Body of pancreas (tissue), 4 donors: ENCODE data around the gene IKZF2. TPM values are rescaled to one million over a fixed set of nuclear protein-coding genes. Genes with fewer than 3 reads are reported as not detected.

Experiments
- ATAC-seq: fragments of 150-250 bp; one replicate; pipeline ENCODE4 v1.9.1; 2016
- DNase-seq, 4 donors: peaks; one replicate each; pipeline ENCODE4 v3.0.0-alpha.2; 2019
- H3K27ac ChIP-seq, 4 donors: fragments of 200-600 bp; sonication (generic); 1 replicate in 3 of 4; 2 replicates in 1 of 4; pipeline versions ENCODE4 v1.5.1 to v1.6.1; 2016 to 2019; ENCODE audit warnings: mild to moderate bottlenecking in 1 of 4, mixed read lengths in 1 of 4, moderate library complexity in 1 of 4
- H3K27me3 ChIP-seq, 2 donors: fragments of 200-600 bp; sonication (generic); one replicate each; pipeline ENCODE4 v1.6.0; 2016; ENCODE audit warnings: mild to moderate bottlenecking in 1 of 2
- H3K36me3 ChIP-seq, 2 donors: fragments of 200-600 bp; sonication (generic); replicated peaks in 1 of 2; 2 replicates each; pipeline ENCODE4 v1.5.1; 2016; ENCODE audit warnings: low read depth in 2 of 2; ENCODE audit not compliant: insufficient read depth in 1 of 2
- H3K4me1 ChIP-seq: fragments of 200-600 bp; sonication (generic); one replicate; pipeline ENCODE4 v1.6.0; 2016
- H3K4me3 ChIP-seq, 2 donors: fragments of 200-600 bp; sonication (generic); 1 replicate in 1 of 2; 2 replicates in 1 of 2; pipeline ENCODE4 v1.5.1; 2016 to 2019
- H3K9me3 ChIP-seq, 3 donors: fragments of 200-600 bp; sonication (generic); 1 replicate in 2 of 3; 2 replicates in 1 of 3; pipeline ENCODE4 v1.5.1; 2016
- CTCF ChIP-seq, 7 experiments: fragments of 450-650 bp in 4 of 7; fragments of 200-600 bp in 3 of 7; sonication (generic) in 3 of 7; IDR thresholded peaks; one replicate each; pipeline ENCODE4 v1.5.1; 2016 to 2019; ENCODE audit warnings: antibody characterized with exemption in 7 of 7
- POLR2A ChIP-seq, 3 donors: fragments of 450-650 bp; IDR thresholded peaks; one replicate each; pipeline ENCODE4 v1.6.1; 2016; ENCODE audit warnings: antibody characterized with exemption in 3 of 3, mild to moderate bottlenecking in 2 of 3
- WGBS, 2 donors: methylation state at CpG; one replicate each; pipeline ENCODE4 v1.1.5; 2017; 5-methylcytosine and 5-hydroxymethylcytosine counted together
- intact Hi-C: fragments of 100-400 bp; cut with DNase I; formaldehyde crosslinking; loops from one replicate; pipeline ENCODE4 v1.15.1; 2023
- total RNA-seq, 2 donors: library from RNA; depleted of rRNA; stranded (reverse); fragments of >200 nt; gene quantifications; one replicate each; pipeline ENCODE4 v1.1.0, GENCODE V29; 2016

IKZF2 gene
- total RNA-seq, 2 donors from 2014 or later, result 1.3 to 3.9 TPM

- WGBS, 2 donors, result 90 to 95% methylated on average over 5 of the region's 5 CpGs
- no peaks in the 10 kb centered on the region for H3K27me3 ChIP-seq
- H3K9me3 ChIP-seq, result no peaks in the 10 kb centered on the region
- no peak overlapping the region for H3K27ac ChIP-seq
- intact Hi-C loops, result no loop called here
- TF ChIP-seq CTCF (IDR thresholded peaks at IDR 0.05) (no peak), POLR2A (IDR thresholded peaks at IDR 0.05) (no peak)
- no peak overlapping the region for H3K4me3 ChIP-seq
- no peaks in the 10 kb centered on the region for H3K4me1 ChIP-seq
- no peak for ATAC-seq
- no peaks in the 10 kb centered on the region for H3K36me3 ChIP-seq
- no peak for DNase-seq
These were observed 147.1 kb downstream of the IKZF2 start for GRCh38 chr2:213004197-213004821.

GRCh38 chr2:213002383-213002782, 149.0 kb downstream of the IKZF2 start:
- no peak for DNase-seq
- no peaks in the 10 kb centered on the region for H3K27me3 ChIP-seq
- no peak overlapping the region for H3K4me3 ChIP-seq
- no peaks in the 10 kb centered on the region for H3K36me3 ChIP-seq
- no peak for ATAC-seq
- no peak for TF ChIP-seq POLR2A (IDR thresholded peaks at IDR 0.05)
- no peak for TF ChIP-seq CTCF (IDR thresholded peaks at IDR 0.05)
- H3K9me3 ChIP-seq, result no peaks in the 10 kb centered on the region
- no peaks in the 10 kb centered on the region for H3K4me1 ChIP-seq
- intact Hi-C loops, result no loop called here
- no peak overlapping the region for H3K27ac ChIP-seq

GRCh38 chr2:213001297-213001910, 150.0 kb downstream of the IKZF2 start:
- ATAC-seq (no peak), DNase-seq (no peak)
- Histone ChIP-seq H3K4me3 (no peak overlapping the region), H3K36me3 (no peaks in the 10 kb centered on the region), H3K9me3 (no peaks in the 10 kb centered on the region), H3K27me3 (no peaks in the 10 kb centered on the region), H3K4me1 (no peaks in the 10 kb centered on the region), H3K27ac (no peak overlapping the region)
- intact Hi-C loops, result no loop called here
- TF ChIP-seq POLR2A (IDR thresholded peaks at IDR 0.05) (no peak), CTCF (IDR thresholded peaks at IDR 0.05) (no peak)
- WGBS, 2 donors, result 58 to 74% methylated on average over 3 of the region's 3 CpGs

- Histone ChIP-seq H3K27ac (no peak overlapping the region), H3K27me3 (no peaks in the 10 kb centered on the region), H3K4me3 (no peak overlapping the region), H3K4me1 (no peaks in the 10 kb centered on the region), H3K9me3 (no peaks in the 10 kb centered on the region), H3K36me3 (no peaks in the 10 kb centered on the region)
- no peak for DNase-seq
- intact Hi-C loops, result no loop called here
- ATAC-seq, result no peak
- TF ChIP-seq CTCF (IDR thresholded peaks at IDR 0.05) (no peak), POLR2A (IDR thresholded peaks at IDR 0.05) (no peak)
- 93 to 99% methylated on average over 2 of the region's 2 CpGs for WGBS, 2 donors
These were observed 152.6 kb downstream of the IKZF2 start for GRCh38 chr2:212998626-212999359.
